H9 (cell line): ENCODE measurements around the gene ALG12. TPM values are rescaled to one million over a fixed set of nuclear protein-coding genes. Genes with fewer than 3 reads are reported as not detected.

Experiments
- DNase-seq: peaks from one replicate; pipeline ENCODE4 v3.0.0-alpha.2; 2017
- H2AFZ ChIP-seq: one replicate; pipeline ENCODE4 v1.6.1; 2013; ENCODE audit warnings: mild to moderate bottlenecking, low read length, control low read depth, moderate library complexity
- H2AK5ac ChIP-seq: 2 replicates; pipeline ENCODE4 v1.6.1; 2013; ENCODE audit warnings: low read length, control low read depth, mixed read lengths; ENCODE audit not compliant: insufficient read length
- H2BK120ac ChIP-seq: one replicate; pipeline ENCODE4 v1.6.1; 2013; ENCODE audit warnings: low read depth, mild to moderate bottlenecking, low read length, control low read depth, inconsistent platforms; ENCODE audit not compliant: poor library complexity, severe bottlenecking
- H2BK12ac ChIP-seq: 2 replicates; pipeline ENCODE4 v1.6.1; 2013; ENCODE audit warnings: low read length, control low read depth, mixed read lengths, low read depth; ENCODE audit not compliant: insufficient read length
- H2BK15ac ChIP-seq: 2 replicates; pipeline ENCODE4 v1.6.1; 2013; ENCODE audit warnings: low read depth, low read length, control low read depth
- H2BK20ac ChIP-seq: one replicate; pipeline ENCODE4 v1.6.1; 2013; ENCODE audit warnings: low read depth, mild to moderate bottlenecking, low read length, control low read depth, inconsistent platforms; ENCODE audit not compliant: poor library complexity, severe bottlenecking
- H2BK5ac ChIP-seq: 2 replicates; pipeline ENCODE4 v1.6.1; 2013; ENCODE audit warnings: low read length, control low read depth, mixed read lengths; ENCODE audit not compliant: insufficient read length
- H3K14ac ChIP-seq: 2 replicates; pipeline ENCODE4 v1.6.1; 2013; ENCODE audit warnings: low read length, control low read depth; ENCODE audit not compliant: insufficient read depth
- H3K18ac ChIP-seq: 2 replicates; pipeline ENCODE4 v1.6.1; 2013; ENCODE audit warnings: low read depth, mild to moderate bottlenecking, mixed read lengths, low read length, control low read depth; ENCODE audit not compliant: insufficient read length
- H3K23ac ChIP-seq: 2 replicates; pipeline ENCODE4 v1.6.1; 2013; ENCODE audit warnings: low read length, control low read depth, mixed read lengths, low read depth; ENCODE audit not compliant: insufficient read length
- H3K23me2 ChIP-seq: 2 replicates; pipeline ENCODE4 v1.6.1; 2013; ENCODE audit warnings: low read depth, mild to moderate bottlenecking, mixed read lengths, low read length, control low read depth; ENCODE audit not compliant: insufficient read length, poor library complexity, severe bottlenecking
- H3K27ac ChIP-seq: 2 replicates; pipeline ENCODE4 v1.5.1; 2013; ENCODE audit warnings: low read length, control low read depth, mixed read lengths, low read depth; ENCODE audit not compliant: insufficient read length
- H3K27me3 ChIP-seq: 2 replicates; pipeline ENCODE4 v1.6.1; 2013; ENCODE audit warnings: low read length, control low read depth, inconsistent platforms; ENCODE audit not compliant: insufficient read depth
- H3K4ac ChIP-seq: 2 replicates; pipeline ENCODE4 v1.6.1; 2013; ENCODE audit warnings: low read depth, mild to moderate bottlenecking, control low read depth, inconsistent platforms, low read length, moderate library complexity
- H3K4me1 ChIP-seq: 2 replicates; pipeline ENCODE4 v1.6.1; 2013; ENCODE audit warnings: low read length, control low read depth, inconsistent platforms; ENCODE audit not compliant: insufficient read depth
- H3K4me2 ChIP-seq: 2 replicates; pipeline ENCODE4 v1.6.1; 2013; ENCODE audit warnings: low read length, control low read depth, mixed read lengths; ENCODE audit not compliant: insufficient read length, insufficient read depth
- H3K56ac ChIP-seq: 2 replicates; pipeline ENCODE4 v1.6.1; 2013; ENCODE audit warnings: low read depth, mild to moderate bottlenecking, mixed read lengths, low read length, control low read depth; ENCODE audit not compliant: insufficient read length
- H3K79me1 ChIP-seq: 2 replicates; pipeline ENCODE4 v1.6.1; 2013; ENCODE audit warnings: low read depth, mild to moderate bottlenecking, moderate library complexity, low read length, control low read depth, inconsistent platforms; ENCODE audit not compliant: insufficient read depth, poor library complexity, severe bottlenecking
- H3K79me2 ChIP-seq: 2 replicates; pipeline ENCODE4 v1.6.1; 2013; ENCODE audit warnings: low read length, control low read depth, inconsistent platforms; ENCODE audit not compliant: insufficient read depth
- H3K9ac ChIP-seq: 2 replicates; pipeline ENCODE4 v1.6.1; 2013; ENCODE audit warnings: low read length, control low read depth, mixed read lengths; ENCODE audit not compliant: insufficient read length; ENCODE audit errors: extremely low read depth
- H3K9me3 ChIP-seq: one replicate; pipeline ENCODE4 v1.6.1; 2013; ENCODE audit warnings: low read depth, low read length, inconsistent platforms; ENCODE audit not compliant: control insufficient read depth
- H3T11ph ChIP-seq: one replicate; pipeline ENCODE4 v1.6.1; 2013; ENCODE audit warnings: mild to moderate bottlenecking, low read length, control low read depth, inconsistent platforms
- H4K20me1 ChIP-seq: one replicate; pipeline ENCODE4 v1.6.1; 2013; ENCODE audit not compliant: control insufficient read depth, insufficient read length, insufficient read depth
- H4K5ac ChIP-seq: 2 replicates; pipeline ENCODE4 v1.6.1; 2013; ENCODE audit warnings: low read depth, mild to moderate bottlenecking, mixed read lengths, low read length, control low read depth; ENCODE audit not compliant: insufficient read length
- H4K8ac ChIP-seq: replicated peaks from 2 replicates; pipeline ENCODE4 v1.6.1; 2013; ENCODE audit warnings: low read length, control low read depth, mixed read lengths, low read depth; ENCODE audit not compliant: insufficient read length
- H4K91ac ChIP-seq: 2 replicates; pipeline ENCODE4 v1.6.1; 2013; ENCODE audit warnings: low read depth, mild to moderate bottlenecking, moderate library complexity, mixed read lengths, low read length, control low read depth; ENCODE audit not compliant: insufficient read length
- H3K27ac Mint-ChIP-seq, 3 experiments: 2 replicates in 2 of 3; 3 replicates in 1 of 3; pipeline ENCODE4 v1.8.0; 2020 to 2021; ENCODE audit warnings: mixed read lengths in 3 of 3, mild to moderate bottlenecking in 1 of 3, moderate library complexity in 1 of 3
- H3K27me3 Mint-ChIP-seq: 2 replicates; pipeline ENCODE4 v1.8.0; 2021; ENCODE audit warnings: low read depth, mild to moderate bottlenecking, moderate library complexity, mixed read lengths
- H3K36me3 Mint-ChIP-seq, 3 experiments: 2 replicates in 2 of 3; 3 replicates in 1 of 3; pipeline ENCODE4 v1.8.0; 2020 to 2021; ENCODE audit warnings: low read depth in 3 of 3, mixed read lengths in 3 of 3; ENCODE audit not compliant: insufficient read depth in 1 of 3
- H3K4me1 Mint-ChIP-seq, 2 experiments: 2 replicates each; pipeline ENCODE4 v1.8.0; 2020; ENCODE audit warnings: mixed read lengths in 2 of 2
- H3K4me3 Mint-ChIP-seq, 2 experiments: 2 replicates in 1 of 2; 3 replicates in 1 of 2; pipeline ENCODE4 v1.8.0; 2020 to 2021; ENCODE audit warnings: mild to moderate bottlenecking in 2 of 2, mixed read lengths in 2 of 2, moderate library complexity in 1 of 2
- H3K9me3 Mint-ChIP-seq, 2 experiments: 2 replicates in 1 of 2; 3 replicates in 1 of 2; pipeline ENCODE4 v1.8.0; 2020; ENCODE audit warnings: mild to moderate bottlenecking in 2 of 2, mixed read lengths in 2 of 2, moderate library complexity in 1 of 2
- CTCF ChIP-seq: fragments of 200-600 bp; sonication (generic); conservative IDR thresholded peaks from 3 replicates; pipeline ENCODE4 v1.8.0; 2021; ENCODE audit warnings: antibody characterized with exemption, mild to moderate bottlenecking
- WGBS: extraction: QIAGEN DNeasy Blood & Tissue Kit; methylation state at CpG from one replicate; pipeline ENCODE4 v1.1.7; 2013; ENCODE audit warnings: missing lambda C conversion rate, low lambda C conversion rate, mixed read lengths; ENCODE audit not compliant: insufficient read length; ENCODE audit errors: extremely low coverage; 5-methylcytosine and 5-hydroxymethylcytosine counted together
- total RNA-seq: library from RNA; stranded (reverse); gene quantifications from 2 replicates; pipeline ENCODE4 v1.2.1, GENCODE V29; 2021

The ALG12 gene
- total RNA-seq, 1 experiment from 2014 or later: 19.2 TPM

- H3K18ac ChIP-seq: no peak overlapping the region
- no peak overlapping the region for H2AFZ ChIP-seq
- H3K23ac ChIP-seq: no peak overlapping the region
- no peaks in the 10 kb centered on the region for H3K9me3 ChIP-seq
- Mint-ChIP-seq H3K9me3 (peaks cover 3 to 11% of the 10 kb centered on the region in 2 experiments; a peak in 4 of 5 replicates), H3K4me3 (no peak overlapping the region), H3K36me3 (peaks cover 28 to 63% (median 62%) of the 10 kb centered on the region in 3 experiments), H3K27ac (peak overlapping the region in 2 of 3 experiments; percentile 61 to 76; a peak in 4 of 7 replicates), H3K27me3 (no peaks in the 10 kb centered on the region), H3K4me1 (peaks cover 0 to 6% of the 10 kb centered on the region in 2 experiments; a peak in 1 of 4 replicates)
- H4K20me1 ChIP-seq: peaks cover 5% of the 10 kb centered on the region
- H4K8ac ChIP-seq: no peak overlapping the region
- no peak overlapping the region for H4K5ac ChIP-seq
- no peaks in the 10 kb centered on the region for H3K23me2 ChIP-seq
- no peaks in the 10 kb centered on the region for H3K79me1 ChIP-seq
- no peak overlapping the region for H3K9ac ChIP-seq
- no peak overlapping the region for H2BK15ac ChIP-seq
- H2BK12ac ChIP-seq: no peak overlapping the region
- no peak overlapping the region for H2AK5ac ChIP-seq
- no peak for TF ChIP-seq CTCF
- H2BK5ac ChIP-seq: no peak overlapping the region
- no peak overlapping the region for H2BK120ac ChIP-seq
- no peak overlapping the region for H3K56ac ChIP-seq
- H3K4ac ChIP-seq: no peak overlapping the region
- no peak overlapping the region for H4K91ac ChIP-seq
- DNase-seq: no peak
- H2BK20ac ChIP-seq: no peak overlapping the region
- H3K4me1 ChIP-seq: no peaks in the 10 kb centered on the region
- H3K14ac ChIP-seq: no peak overlapping the region; the same call in 1 of the 2 replicates
- no peak overlapping the region for H3T11ph ChIP-seq
- H3K79me2 ChIP-seq: no peaks in the 10 kb centered on the region
- WGBS: no CpG with 5 or more reads among the region's 18 CpGs
- no peak overlapping the region for H3K27ac ChIP-seq
- H3K4me2 ChIP-seq: no peak overlapping the region
- H3K27me3 ChIP-seq: no peaks in the 10 kb centered on the region
Measured at GRCh38 chr22:49905465-49905864, 12.8 kb downstream of the ALG12 start.
